CD4-positive, alpha-beta T cell treated with Interleukin-15 for 1 hour (primary cell): ENCODE data around the gene ZNF592.

Experiments
- DNase-seq: peaks from one replicate; pipeline ENCODE4 v3.0.0-alpha.2; 2020

Gene ZNF592

GRCh38 chr15:84748274-84749110 is at the start of gene ZNF592:
TSS of gene ZNF592 (plus strand) at chr15:84748592. CDS start at chr15:84782676, 34,084 bp downstream.
- DNase-seq: peak; percentile 84

- DNase-seq: no peak
Observed at GRCh38 chr15:84699538-84700191, 48.7 kb upstream of the ZNF592 start.

GRCh38 chr15:84702961-84703482 is 45.4 kb upstream of the ZNF592 start:
- no peak for DNase-seq

GRCh38 chr15:84703808-84704207 is 44.6 kb upstream of the ZNF592 start:
- no peak for DNase-seq

GRCh38 chr15:84714372-84714771 is 34.0 kb upstream of the ZNF592 start:
- no peak for DNase-seq

- DNase-seq: no peak
Observed at GRCh38 chr15:84714821-84715220, 33.6 kb upstream of the ZNF592 start.

- DNase-seq: no peak
Observed at GRCh38 chr15:84715441-84716035, 32.9 kb upstream of the ZNF592 start.

GRCh38 chr15:84716036-84716732 is 32.2 kb upstream of the ZNF592 start, which contains the start of gene SEC11A:
TSS of gene SEC11A (minus strand) at chr15:84716139. CDS start at chr15:84716075, 64 bp downstream.
- peak; percentile 94 for DNase-seq

GRCh38 chr15:84721371-84721770 is 27.0 kb upstream of the ZNF592 start:
- DNase-seq: no peak

GRCh38 chr15:84722628-84723027 is 25.8 kb upstream of the ZNF592 start:
- DNase-seq: no peak

GRCh38 chr15:84725001-84725491 is 23.3 kb upstream of the ZNF592 start:
- DNase-seq: peak; percentile 73

GRCh38 chr15:84727429-84727828 is 21.0 kb upstream of the ZNF592 start:
- DNase-seq: no peak

GRCh38 chr15:84731774-84732173 is 16.6 kb upstream of the ZNF592 start:
- DNase-seq: no peak

- DNase-seq: peak; percentile 75
Observed at GRCh38 chr15:84734794-84735479, 13.5 kb upstream of the ZNF592 start.

- peak; percentile 29 for DNase-seq
Observed at GRCh38 chr15:84735480-84736061, 12.8 kb upstream of the ZNF592 start.

- peak; percentile 60 for DNase-seq
Observed at GRCh38 chr15:84736375-84736774, 12.0 kb upstream of the ZNF592 start.

- no peak for DNase-seq
Observed at GRCh38 chr15:84737005-84737404, 11.4 kb upstream of the ZNF592 start.

GRCh38 chr15:84740691-84741090 is 7.7 kb upstream of the ZNF592 start:
- DNase-seq: no peak

- DNase-seq: no peak
Observed at GRCh38 chr15:84741121-84741520, 7.3 kb upstream of the ZNF592 start.

GRCh38 chr15:84747416-84748273 is 747 bp upstream of the ZNF592 start:
- DNase-seq: peak; percentile 82
